SK-N-SH treated with all-trans-retinoic acid at 6 μM for 48 hours (cell line): ENCODE measurements around the gene ALG11.

Experiments
- PPARA ChIP-seq: fragments of 250-450 bp; sonication (Bioruptor Pico); IDR thresholded peaks from 2 replicates; pipeline ENCODE4 v1.5.0; 2020; ENCODE audit warnings: mild to moderate bottlenecking, borderline replicate concordance
- TCF4 ChIP-seq: fragments of 250-450 bp; sonication (Bioruptor Pico); IDR thresholded peaks from 2 replicates; pipeline ENCODE4 v1.8.0; 2021; ENCODE audit warnings: mild to moderate bottlenecking, moderate library complexity, borderline replicate concordance
- TF ChIP-seq, protein P1 (sequence below): fragments of 250-450 bp; sonication (Bioruptor Pico); IDR thresholded peaks from 2 replicates; pipeline ENCODE4 v1.5.0; 2020; ENCODE audit warnings: mild to moderate bottlenecking, moderate library complexity
- TF ChIP-seq, protein P2 (sequence below): fragments of 250-450 bp; sonication (Bioruptor Pico); IDR thresholded peaks from 2 replicates; pipeline ENCODE4 v1.8.0; 2021; ENCODE audit warnings: low read depth, mild to moderate bottlenecking, moderate library complexity, borderline replicate concordance
- TF ChIP-seq, protein P3 (sequence below): fragments of 250-450 bp; sonication (Bioruptor Pico); IDR thresholded peaks from 2 replicates; pipeline ENCODE4 v1.8.0; 2020; ENCODE audit warnings: mild to moderate bottlenecking, moderate library complexity, borderline replicate concordance

DNA sequence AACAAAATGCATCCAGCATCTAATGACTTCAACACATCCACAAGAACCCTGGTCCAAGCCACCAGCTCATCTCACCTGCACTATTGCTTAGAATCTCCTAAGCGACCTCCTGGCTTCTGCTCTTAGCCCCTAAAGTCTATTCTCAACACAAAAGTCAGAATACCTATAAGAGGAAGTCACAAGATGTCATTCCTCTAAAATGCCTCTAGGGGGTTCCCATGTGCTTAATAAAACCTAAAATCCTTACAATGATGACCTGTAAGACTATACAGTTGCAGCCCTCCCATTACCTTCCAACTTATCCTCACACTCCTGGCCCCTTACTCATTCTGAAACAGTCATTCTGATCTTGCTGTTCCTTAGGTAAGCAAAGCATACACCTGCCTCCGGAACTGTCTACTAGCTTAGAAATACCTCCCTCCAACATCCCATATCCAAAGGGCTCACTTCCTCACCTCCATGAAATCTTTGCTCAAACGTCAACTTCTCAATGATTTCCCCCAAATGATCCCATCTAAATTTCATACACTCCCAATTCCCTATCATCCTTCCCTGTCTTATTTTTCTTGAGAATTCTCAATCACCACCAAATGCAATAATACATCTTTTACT is 11.0 kb upstream of the ALG11 start:
- TF ChIP-seq, protein P1, sequence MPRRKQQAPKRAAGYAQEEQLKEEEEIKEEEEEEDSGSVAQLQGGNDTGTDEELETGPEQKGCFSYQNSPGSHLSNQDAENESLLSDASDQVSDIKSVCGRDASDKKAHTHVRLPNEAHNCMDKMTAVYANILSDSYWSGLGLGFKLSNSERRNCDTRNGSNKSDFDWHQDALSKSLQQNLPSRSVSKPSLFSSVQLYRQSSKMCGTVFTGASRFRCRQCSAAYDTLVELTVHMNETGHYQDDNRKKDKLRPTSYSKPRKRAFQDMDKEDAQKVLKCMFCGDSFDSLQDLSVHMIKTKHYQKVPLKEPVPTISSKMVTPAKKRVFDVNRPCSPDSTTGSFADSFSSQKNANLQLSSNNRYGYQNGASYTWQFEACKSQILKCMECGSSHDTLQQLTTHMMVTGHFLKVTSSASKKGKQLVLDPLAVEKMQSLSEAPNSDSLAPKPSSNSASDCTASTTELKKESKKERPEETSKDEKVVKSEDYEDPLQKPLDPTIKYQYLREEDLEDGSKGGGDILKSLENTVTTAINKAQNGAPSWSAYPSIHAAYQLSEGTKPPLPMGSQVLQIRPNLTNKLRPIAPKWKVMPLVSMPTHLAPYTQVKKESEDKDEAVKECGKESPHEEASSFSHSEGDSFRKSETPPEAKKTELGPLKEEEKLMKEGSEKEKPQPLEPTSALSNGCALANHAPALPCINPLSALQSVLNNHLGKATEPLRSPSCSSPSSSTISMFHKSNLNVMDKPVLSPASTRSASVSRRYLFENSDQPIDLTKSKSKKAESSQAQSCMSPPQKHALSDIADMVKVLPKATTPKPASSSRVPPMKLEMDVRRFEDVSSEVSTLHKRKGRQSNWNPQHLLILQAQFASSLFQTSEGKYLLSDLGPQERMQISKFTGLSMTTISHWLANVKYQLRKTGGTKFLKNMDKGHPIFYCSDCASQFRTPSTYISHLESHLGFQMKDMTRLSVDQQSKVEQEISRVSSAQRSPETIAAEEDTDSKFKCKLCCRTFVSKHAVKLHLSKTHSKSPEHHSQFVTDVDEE (CRISPR knock-in tag) = no peak
- TF ChIP-seq, protein P2, sequence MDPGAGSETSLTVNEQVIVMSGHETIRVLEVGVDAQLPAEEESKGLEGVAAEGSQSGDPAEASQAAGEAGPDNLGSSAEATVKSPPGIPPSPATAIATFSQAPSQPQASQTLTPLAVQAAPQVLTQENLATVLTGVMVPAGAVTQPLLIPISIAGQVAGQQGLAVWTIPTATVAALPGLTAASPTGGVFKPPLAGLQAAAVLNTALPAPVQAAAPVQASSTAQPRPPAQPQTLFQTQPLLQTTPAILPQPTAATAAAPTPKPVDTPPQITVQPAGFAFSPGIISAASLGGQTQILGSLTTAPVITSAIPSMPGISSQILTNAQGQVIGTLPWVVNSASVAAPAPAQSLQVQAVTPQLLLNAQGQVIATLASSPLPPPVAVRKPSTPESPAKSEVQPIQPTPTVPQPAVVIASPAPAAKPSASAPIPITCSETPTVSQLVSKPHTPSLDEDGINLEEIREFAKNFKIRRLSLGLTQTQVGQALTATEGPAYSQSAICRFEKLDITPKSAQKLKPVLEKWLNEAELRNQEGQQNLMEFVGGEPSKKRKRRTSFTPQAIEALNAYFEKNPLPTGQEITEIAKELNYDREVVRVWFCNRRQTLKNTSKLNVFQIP (CRISPR knock-in tag) = no peak
- TF ChIP-seq, protein P3, sequence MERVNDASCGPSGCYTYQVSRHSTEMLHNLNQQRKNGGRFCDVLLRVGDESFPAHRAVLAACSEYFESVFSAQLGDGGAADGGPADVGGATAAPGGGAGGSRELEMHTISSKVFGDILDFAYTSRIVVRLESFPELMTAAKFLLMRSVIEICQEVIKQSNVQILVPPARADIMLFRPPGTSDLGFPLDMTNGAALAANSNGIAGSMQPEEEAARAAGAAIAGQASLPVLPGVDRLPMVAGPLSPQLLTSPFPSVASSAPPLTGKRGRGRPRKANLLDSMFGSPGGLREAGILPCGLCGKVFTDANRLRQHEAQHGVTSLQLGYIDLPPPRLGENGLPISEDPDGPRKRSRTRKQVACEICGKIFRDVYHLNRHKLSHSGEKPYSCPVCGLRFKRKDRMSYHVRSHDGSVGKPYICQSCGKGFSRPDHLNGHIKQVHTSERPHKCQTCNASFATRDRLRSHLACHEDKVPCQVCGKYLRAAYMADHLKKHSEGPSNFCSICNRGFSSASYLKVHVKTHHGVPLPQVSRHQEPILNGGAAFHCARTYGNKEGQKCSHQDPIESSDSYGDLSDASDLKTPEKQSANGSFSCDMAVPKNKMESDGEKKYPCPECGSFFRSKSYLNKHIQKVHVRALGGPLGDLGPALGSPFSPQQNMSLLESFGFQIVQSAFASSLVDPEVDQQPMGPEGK = no peak
- TF ChIP-seq TCF4 (no peak), PPARA (CRISPR knock-in tag) (no peak)
